NB4 (cell line): Measurements from ENCODE around the gene GLCE.
"Not testable (repeated sequence)": the region's sequence is repeated elsewhere in the genome, so short reads cannot be mapped to it uniquely, and the experiment has no call there.

ENCODE experiments used
- DNase-seq: peaks from one replicate; pipeline ENCODE4 v3.0.0; 2010; ENCODE audit warnings: low read depth
- H3K4me3 ChIP-seq: one replicate; pipeline ENCODE4 v1.5.1; 2011; ENCODE audit warnings: mild to moderate bottlenecking, low read depth, low read length, moderate library complexity
- MYC ChIP-seq: IDR thresholded peaks from 2 replicates; pipeline ENCODE4 v1.6.1; 2011; ENCODE audit warnings: low read depth, low read length
- POLR2A ChIP-seq: IDR thresholded peaks from 2 replicates; pipeline ENCODE4 v1.6.1; 2011; ENCODE audit warnings: mild to moderate bottlenecking; ENCODE audit not compliant: insufficient read length; ENCODE audit errors: extremely low read depth
- TF ChIP-seq, protein P1 (sequence below): IDR thresholded peaks from 2 replicates; pipeline ENCODE4 v1.6.1; 2011; ENCODE audit warnings: low read depth, low read length
- TF ChIP-seq, protein P2 (sequence below): IDR thresholded peaks from one replicate; pipeline ENCODE4 v1.5.1; 2012; ENCODE audit warnings: low read depth, low read length

The GLCE gene

DNA sequence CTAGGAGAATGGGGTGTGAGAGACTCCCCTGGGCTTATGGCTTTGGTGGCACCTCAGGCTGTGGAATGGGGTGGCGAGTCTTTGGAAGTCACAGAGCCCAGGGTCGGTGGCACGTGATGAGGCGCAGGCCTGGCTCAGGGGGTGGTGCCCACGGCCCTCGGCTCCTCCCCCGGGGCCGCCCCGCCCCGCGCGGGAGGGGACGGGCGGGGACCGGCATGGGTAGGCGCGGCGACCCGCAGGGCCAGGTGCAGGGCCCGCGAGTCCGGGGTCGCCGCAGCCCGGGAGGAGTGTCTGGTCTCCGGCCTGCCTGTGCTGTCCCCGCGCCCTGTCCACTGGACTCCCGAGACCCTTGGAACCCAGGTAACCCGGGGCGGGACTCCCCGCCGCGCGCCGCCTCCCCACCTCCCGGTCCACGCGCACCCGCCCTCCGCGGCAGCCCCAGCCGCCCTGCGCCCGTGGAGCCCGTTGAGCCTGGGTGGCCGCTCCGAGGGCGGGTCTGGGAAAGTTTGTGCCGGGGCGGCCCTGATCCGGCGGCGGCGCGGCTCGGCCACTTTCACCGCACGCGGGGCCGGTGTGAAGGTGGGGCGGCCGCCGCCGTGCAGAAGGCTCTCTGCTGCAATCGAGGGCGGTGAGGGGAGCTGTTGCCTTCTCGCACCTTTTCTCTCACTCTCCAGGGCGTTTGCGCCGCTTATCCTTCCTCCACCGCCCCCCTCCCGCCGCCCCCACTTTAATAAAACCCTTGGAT is 138.4 kb downstream of the GLCE start, which contains the start of gene PAQR5:
Gene PAQR5 (plus strand): TSS at position 216 of the 745 bp plus-strand sequence. CDS start 61,169 bp downstream, outside the sequence.
- no peak for DNase-seq
- no peak for TF ChIP-seq POLR2A
- TF ChIP-seq, protein P1, sequence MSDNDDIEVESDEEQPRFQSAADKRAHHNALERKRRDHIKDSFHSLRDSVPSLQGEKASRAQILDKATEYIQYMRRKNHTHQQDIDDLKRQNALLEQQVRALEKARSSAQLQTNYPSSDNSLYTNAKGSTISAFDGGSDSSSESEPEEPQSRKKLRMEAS, result no peak
- no peak for TF ChIP-seq MYC
- TF ChIP-seq, protein P2, sequence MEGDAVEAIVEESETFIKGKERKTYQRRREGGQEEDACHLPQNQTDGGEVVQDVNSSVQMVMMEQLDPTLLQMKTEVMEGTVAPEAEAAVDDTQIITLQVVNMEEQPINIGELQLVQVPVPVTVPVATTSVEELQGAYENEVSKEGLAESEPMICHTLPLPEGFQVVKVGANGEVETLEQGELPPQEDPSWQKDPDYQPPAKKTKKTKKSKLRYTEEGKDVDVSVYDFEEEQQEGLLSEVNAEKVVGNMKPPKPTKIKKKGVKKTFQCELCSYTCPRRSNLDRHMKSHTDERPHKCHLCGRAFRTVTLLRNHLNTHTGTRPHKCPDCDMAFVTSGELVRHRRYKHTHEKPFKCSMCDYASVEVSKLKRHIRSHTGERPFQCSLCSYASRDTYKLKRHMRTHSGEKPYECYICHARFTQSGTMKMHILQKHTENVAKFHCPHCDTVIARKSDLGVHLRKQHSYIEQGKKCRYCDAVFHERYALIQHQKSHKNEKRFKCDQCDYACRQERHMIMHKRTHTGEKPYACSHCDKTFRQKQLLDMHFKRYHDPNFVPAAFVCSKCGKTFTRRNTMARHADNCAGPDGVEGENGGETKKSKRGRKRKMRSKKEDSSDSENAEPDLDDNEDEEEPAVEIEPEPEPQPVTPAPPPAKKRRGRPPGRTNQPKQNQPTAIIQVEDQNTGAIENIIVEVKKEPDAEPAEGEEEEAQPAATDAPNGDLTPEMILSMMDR, result no peak
- no peak within 1 kb of the TSS for H3K4me3 ChIP-seq

DNA sequence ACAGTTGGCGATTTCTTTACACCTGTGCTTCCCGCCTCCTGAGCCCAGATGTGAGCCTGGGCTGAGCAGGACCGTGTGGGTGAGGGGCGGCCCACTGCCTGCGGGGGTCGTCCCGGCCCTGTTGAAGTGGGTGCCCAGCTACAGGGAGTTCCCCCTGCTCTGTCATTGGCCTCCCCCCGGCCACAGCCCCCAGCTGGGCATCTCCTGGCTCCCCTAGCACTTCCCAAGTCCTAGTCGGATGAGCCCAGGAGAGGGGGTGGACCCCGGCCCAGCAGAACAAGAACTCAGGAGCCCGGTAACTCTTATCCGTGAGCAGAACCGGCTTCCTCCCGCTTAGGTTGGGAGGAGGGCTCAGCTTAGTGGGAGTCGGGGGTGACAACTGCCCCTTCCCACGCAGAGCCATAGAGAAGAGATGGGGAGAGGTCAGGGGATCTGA is 139.0 kb downstream of the GLCE start:
- TF ChIP-seq, protein P2, result no peak
- no peak for TF ChIP-seq MYC
- TF ChIP-seq, protein P1, result no peak
- no peak for DNase-seq
- H3K4me3 ChIP-seq, result no peak overlapping the region

DNA sequence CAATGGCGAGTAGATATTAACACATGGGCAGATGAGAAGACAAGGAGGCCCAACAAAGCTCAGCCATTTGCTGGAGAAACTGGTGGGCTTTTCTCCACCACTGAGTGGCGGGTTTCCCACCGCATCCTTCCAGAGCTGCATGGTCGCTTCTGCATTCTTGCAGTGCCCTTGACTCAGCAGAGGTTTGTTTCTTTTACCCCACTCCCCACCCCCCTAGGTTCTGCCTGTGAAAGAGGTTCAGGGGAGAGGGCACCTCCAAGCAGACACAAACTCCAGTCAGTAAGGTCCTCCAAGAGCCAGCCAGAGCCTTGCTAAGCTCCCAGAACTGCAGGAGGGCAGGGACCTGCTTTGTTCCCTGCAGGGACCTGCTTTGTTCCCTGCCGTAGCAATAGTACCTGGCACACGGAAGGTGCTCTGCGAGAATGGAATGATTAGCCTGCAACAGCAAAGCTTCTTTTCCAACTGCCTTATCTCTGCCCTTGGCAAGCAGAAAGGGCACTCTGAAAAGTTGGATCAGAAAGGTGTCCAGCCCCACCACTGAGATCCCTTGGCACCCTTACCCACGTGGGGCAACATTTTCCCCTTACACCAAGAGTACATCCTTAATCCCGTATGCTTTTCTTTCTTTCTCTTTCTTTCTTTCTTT is 139.6 kb downstream of the GLCE start:
- H3K4me3 ChIP-seq, result no peak overlapping the region
- DNase-seq, result no peak
- TF ChIP-seq MYC, result no peak
- TF ChIP-seq POLR2A, result no peak
- TF ChIP-seq, protein P1, result no peak
- TF ChIP-seq, protein P2, result no peak

DNA sequence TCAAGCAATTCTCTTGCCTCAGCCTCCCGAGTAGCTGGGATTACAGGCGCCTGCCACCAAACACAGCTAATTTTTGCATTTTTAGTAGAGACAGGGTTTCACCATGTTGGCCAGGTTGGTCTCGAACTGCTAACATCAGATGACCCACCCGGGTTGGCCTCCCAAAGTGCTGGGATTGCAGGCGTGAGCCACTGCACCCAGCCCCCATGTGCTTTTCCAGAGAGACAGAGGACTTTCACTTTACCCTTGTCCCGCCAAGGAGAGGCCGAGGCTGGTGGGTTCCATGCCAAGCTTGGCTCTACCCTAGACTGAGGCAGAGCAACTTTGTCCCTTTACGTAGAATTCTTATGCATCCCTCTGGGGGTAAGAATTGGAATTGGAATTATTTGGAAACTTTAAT is 140.7 kb downstream of the GLCE start:
- not testable (repeated sequence) for DNase-seq, H3K4me3 ChIP-seq

DNA sequence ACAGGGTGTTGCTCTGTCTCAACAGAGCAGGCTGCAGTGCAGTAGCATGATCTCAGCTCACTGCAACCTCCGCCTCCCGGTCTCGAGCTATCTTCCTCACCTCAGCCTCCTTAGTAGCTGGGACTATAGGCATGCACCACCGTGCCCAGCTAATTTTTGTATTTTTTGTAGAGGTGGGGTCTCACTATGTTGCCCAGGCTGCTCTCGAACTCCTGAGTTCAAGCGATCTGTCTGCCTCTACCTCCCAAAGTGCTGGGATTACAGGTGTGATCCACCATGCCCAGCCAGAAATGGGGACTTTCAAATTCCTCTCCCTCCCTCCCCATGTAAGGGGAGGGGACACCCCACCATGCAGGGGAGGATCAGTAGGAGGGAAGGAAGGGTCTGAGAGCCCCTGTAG is 141.7 kb downstream of the GLCE start:
- not testable (repeated sequence) for H3K4me3 ChIP-seq, DNase-seq

DNA sequence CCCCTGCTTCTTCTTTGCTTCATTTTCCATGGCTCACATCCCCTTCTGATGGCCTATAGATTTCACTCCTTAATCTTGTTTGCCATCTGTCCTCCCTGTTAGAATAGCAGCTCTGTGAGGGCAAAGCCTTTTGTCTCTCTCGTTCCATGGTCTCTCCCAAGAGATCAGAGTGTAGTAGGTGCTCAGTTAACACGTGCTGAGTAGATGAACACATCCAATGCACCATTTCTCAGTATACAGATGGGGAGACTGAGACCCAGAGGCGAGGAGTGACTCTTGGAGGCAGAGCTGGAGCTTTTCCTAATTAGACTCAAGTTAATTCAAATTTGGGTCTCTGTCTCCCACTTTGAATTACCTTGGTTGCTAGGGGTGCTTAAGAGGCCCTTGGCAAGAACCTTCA is 142.5 kb downstream of the GLCE start:
- H3K4me3 ChIP-seq, result no peak overlapping the region
- TF ChIP-seq, protein P1, result no peak
- TF ChIP-seq MYC (no peak), POLR2A (no peak)
- TF ChIP-seq, protein P2, result no peak
- DNase-seq, result no peak
